ENCODE measurements around the gene KLHDC7A. TPM values are rescaled to one million over a fixed set of nuclear protein-coding genes. Genes with fewer than 3 reads are reported as not detected.

The KLHDC7A gene
- total RNA-seq, 2 experiments from 2014 or later, result not detected

DNA sequence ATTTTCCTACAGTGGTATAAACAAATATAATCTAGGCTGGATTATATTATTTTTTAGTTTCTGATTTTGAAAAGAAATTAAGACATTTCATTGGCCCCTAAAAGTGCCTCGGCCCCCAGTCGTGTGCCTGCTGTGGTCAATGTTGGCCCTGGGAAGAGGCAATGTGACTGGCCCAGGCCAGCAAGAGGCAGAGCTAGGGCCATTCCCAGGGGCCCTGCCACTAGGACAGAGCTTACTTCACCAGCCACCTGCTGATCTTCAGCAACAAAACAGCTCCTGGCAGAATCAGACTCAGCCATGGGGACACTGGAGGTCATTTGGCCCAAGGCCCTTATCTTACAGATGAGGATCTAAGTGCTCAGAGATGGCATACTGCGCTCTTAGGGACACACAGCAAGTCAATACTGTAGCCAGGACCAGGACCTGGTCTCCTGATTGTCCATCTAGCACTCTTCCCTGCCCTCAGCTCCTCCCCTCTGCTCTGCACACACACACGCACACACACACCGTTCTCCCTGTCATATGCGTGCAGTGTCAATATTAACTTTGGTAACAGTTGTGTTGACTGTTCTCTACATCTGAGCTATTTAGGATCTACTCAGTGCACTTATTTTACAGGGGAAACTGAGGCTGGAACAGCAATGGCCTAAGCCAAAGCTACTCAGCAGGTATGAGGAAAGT, 16.6 kb upstream of the KLHDC7A start:
- H3K27ac Mint-ChIP-seq, result no peak overlapping the region
- H3K9me3 Mint-ChIP-seq, result no peaks in the 10 kb centered on the region
- peaks cover 16% of the 10 kb centered on the region for H3K27me3 Mint-ChIP-seq
- peaks cover 3% of the 10 kb centered on the region for H3K4me1 Mint-ChIP-seq
- no peak for DNase-seq
- no peaks in the 10 kb centered on the region for H3K36me3 Mint-ChIP-seq
- H3K4me3 Mint-ChIP-seq, result no peak overlapping the region

- Mint-ChIP-seq H3K27me3 (peaks cover 12% of the 10 kb centered on the region), H3K4me1 (peaks cover 3% of the 10 kb centered on the region), H3K36me3 (no peaks in the 10 kb centered on the region), H3K4me3 (no peak overlapping the region), H3K27ac (no peak overlapping the region), H3K9me3 (no peaks in the 10 kb centered on the region)
- no peak for DNase-seq
Measured at GRCh38 chr1:18464665-18465050, 16.1 kb upstream of the KLHDC7A start.

- Mint-ChIP-seq H3K4me3 (no peak overlapping the region), H3K27me3 (no peaks in the 10 kb centered on the region), H3K9me3 (no peaks in the 10 kb centered on the region), H3K4me1 (peaks cover 3% of the 10 kb centered on the region), H3K27ac (no peak overlapping the region), H3K36me3 (no peaks in the 10 kb centered on the region)
- DNase-seq, result no peak
Measured at GRCh38 chr1:18466676-18467075, 14.1 kb upstream of the KLHDC7A start.

- H3K9me3 Mint-ChIP-seq, result no peaks in the 10 kb centered on the region
- peaks cover 3% of the 10 kb centered on the region for H3K4me1 Mint-ChIP-seq
- H3K27me3 Mint-ChIP-seq, result no peaks in the 10 kb centered on the region
Measured at GRCh38 chr1:18468570-18468969, 12.2 kb upstream of the KLHDC7A start.

DNA sequence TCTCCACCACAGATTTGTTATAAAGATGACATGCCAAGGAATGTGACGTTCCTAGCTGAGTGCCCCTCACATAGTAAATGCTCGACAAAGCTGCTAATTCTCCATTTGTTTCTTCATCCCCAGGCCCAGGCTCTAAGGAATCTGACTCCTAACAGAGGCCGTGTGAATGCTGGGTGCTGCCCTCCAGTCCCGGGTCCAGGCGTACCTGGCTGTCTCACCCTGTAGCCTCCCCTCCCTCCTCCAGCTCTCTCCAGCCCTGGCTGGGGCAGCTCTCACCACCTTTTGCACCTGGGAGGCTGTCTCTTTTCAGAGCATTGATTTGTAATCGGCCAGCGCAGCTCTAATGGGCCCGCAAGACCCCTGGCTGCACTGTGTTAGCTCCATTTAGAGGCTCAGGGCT, 11.2 kb upstream of the KLHDC7A start:
- Mint-ChIP-seq H3K27ac (no peak overlapping the region), H3K4me3 (no peak overlapping the region), H3K36me3 (no peaks in the 10 kb centered on the region), H3K27me3 (no peaks in the 10 kb centered on the region), H3K4me1 (peaks cover 3% of the 10 kb centered on the region), H3K9me3 (no peaks in the 10 kb centered on the region)
- no peak for DNase-seq

More at GRCh38 chr1:18468570-18468969, 12.2 kb upstream of the KLHDC7A start:
- no peak for DNase-seq
- Mint-ChIP-seq H3K4me3 (no peak overlapping the region), H3K27ac (no peak overlapping the region), H3K36me3 (no peaks in the 10 kb centered on the region)

GRCh38 chr1:18470671-18471355, 9.9 kb upstream of the KLHDC7A start:
- H3K9me3 Mint-ChIP-seq, result no peaks in the 10 kb centered on the region
- DNase-seq, result no peak
- no peak overlapping the region for H3K4me3 Mint-ChIP-seq
- peaks cover 2% of the 10 kb centered on the region for H3K4me1 Mint-ChIP-seq
- H3K27ac Mint-ChIP-seq, result no peak overlapping the region
- H3K36me3 Mint-ChIP-seq, result no peaks in the 10 kb centered on the region
- no peaks in the 10 kb centered on the region for H3K27me3 Mint-ChIP-seq

GRCh38 chr1:18473195-18473815, 7.4 kb upstream of the KLHDC7A start:
- Mint-ChIP-seq H3K27ac (no peak overlapping the region), H3K4me3 (no peak overlapping the region), H3K9me3 (no peaks in the 10 kb centered on the region), H3K4me1 (no peaks in the 10 kb centered on the region), H3K27me3 (peaks cover 3% of the 10 kb centered on the region), H3K36me3 (no peaks in the 10 kb centered on the region)
- no peak for DNase-seq

- Mint-ChIP-seq H3K27me3 (peaks cover 3% of the 10 kb centered on the region), H3K9me3 (no peaks in the 10 kb centered on the region), H3K4me3 (no peak overlapping the region), H3K4me1 (peaks cover 4% of the 10 kb centered on the region), H3K36me3 (no peaks in the 10 kb centered on the region), H3K27ac (no peak overlapping the region)
- no peak for DNase-seq
Measured at GRCh38 chr1:18474559-18475175, 6.1 kb upstream of the KLHDC7A start.

GRCh38 chr1:18475234-18475905, 5.4 kb upstream of the KLHDC7A start:
- H3K27me3 Mint-ChIP-seq, result peaks cover 3% of the 10 kb centered on the region

DNA sequence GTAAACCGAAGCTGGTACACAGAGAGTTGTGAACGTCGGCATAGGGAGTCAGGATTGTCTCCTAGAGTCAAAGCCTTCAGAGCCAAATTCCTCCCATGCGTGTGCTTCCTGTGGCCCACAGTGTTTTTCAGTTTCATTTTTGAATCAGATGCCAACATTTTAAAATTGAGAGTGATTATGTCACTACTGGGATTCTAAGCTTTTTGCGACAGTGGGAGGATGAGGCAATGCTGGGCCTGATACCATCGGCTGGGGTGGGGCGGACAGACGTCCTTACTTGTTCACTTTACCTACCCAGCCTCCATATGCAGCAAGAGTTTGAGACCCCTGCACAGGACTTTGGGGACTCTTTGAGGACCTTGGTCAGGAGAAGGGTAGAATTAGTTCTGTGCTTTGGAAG, 1.3 kb upstream of the KLHDC7A start:
- no peaks in the 10 kb centered on the region for H3K9me3 Mint-ChIP-seq
- H3K27ac Mint-ChIP-seq, result no peak overlapping the region
- H3K4me1 Mint-ChIP-seq, result peaks cover 7% of the 10 kb centered on the region
- H3K36me3 Mint-ChIP-seq, result no peaks in the 10 kb centered on the region
- no peak for DNase-seq
- peaks cover 8% of the 10 kb centered on the region for H3K27me3 Mint-ChIP-seq
- H3K4me3 Mint-ChIP-seq, result no peak overlapping the region

More at GRCh38 chr1:18475234-18475905, 5.4 kb upstream of the KLHDC7A start:
- Mint-ChIP-seq H3K27ac (no peak overlapping the region), H3K4me3 (no peak overlapping the region), H3K36me3 (no peaks in the 10 kb centered on the region), H3K4me1 (peaks cover 7% of the 10 kb centered on the region), H3K9me3 (no peaks in the 10 kb centered on the region)
- DNase-seq, result no peak

GRCh38 chr1:18481190-18481920, 625 bp downstream of the KLHDC7A start:
- H3K27me3 Mint-ChIP-seq, result peaks cover 7% of the 10 kb centered on the region
- H3K4me1 Mint-ChIP-seq, result peaks cover 7% of the 10 kb centered on the region
- H3K9me3 Mint-ChIP-seq, result no peaks in the 10 kb centered on the region

GRCh38 chr1:18481921-18482701, 1.4 kb downstream of the KLHDC7A start:
- no peaks in the 10 kb centered on the region for H3K9me3 Mint-ChIP-seq
- no peak for DNase-seq
- H3K4me1 Mint-ChIP-seq, result peaks cover 7% of the 10 kb centered on the region
- no peak overlapping the region for H3K4me3 Mint-ChIP-seq
- peaks cover 5% of the 10 kb centered on the region for H3K27me3 Mint-ChIP-seq
- H3K36me3 Mint-ChIP-seq, result no peaks in the 10 kb centered on the region
- H3K27ac Mint-ChIP-seq, result no peak overlapping the region

More at GRCh38 chr1:18481190-18481920, 625 bp downstream of the KLHDC7A start:
- H3K4me3 Mint-ChIP-seq, result no peak overlapping the region
- no peaks in the 10 kb centered on the region for H3K36me3 Mint-ChIP-seq
- DNase-seq, result no peak
- no peak overlapping the region for H3K27ac Mint-ChIP-seq

DNA sequence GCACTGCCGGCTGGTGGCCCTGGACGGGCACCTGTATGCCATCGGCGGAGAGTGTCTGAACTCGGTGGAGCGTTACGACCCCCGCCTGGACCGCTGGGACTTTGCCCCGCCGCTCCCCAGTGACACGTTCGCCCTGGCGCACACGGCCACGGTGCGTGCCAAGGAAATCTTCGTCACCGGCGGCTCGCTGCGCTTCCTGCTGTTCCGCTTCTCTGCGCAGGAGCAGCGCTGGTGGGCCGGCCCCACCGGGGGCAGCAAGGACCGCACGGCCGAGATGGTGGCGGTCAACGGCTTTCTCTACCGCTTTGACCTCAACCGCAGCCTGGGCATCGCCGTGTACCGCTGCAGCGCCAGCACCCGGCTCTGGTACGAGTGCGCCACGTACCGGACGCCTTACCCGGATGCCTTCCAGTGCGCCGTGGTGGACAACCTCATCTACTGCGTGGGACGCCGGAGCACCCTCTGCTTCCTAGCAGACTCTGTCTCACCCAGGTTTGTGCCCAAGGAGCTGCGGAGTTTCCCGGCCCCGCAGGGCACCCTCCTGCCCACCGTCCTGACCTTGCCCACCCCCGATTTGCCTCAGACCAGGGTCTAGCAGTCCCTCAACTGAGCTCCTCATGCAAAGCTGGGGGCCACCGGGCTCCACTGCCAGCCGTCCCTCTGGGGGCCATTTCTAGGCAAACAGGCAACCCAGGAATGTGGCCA, 2.1 kb downstream of the KLHDC7A start:
- no peaks in the 10 kb centered on the region for H3K36me3 Mint-ChIP-seq
- peaks cover 10% of the 10 kb centered on the region for H3K27me3 Mint-ChIP-seq
- H3K4me3 Mint-ChIP-seq, result no peak overlapping the region
- H3K9me3 Mint-ChIP-seq, result no peaks in the 10 kb centered on the region
- peaks cover 7% of the 10 kb centered on the region for H3K4me1 Mint-ChIP-seq
- no peak overlapping the region for H3K27ac Mint-ChIP-seq
- no peak for DNase-seq
